Posterior vena cava (tissue), 2 donors: ENCODE results near the gene DBNL. TPM values are rescaled to one million over a fixed set of nuclear protein-coding genes. Genes with fewer than 3 reads are reported as not detected.
"Not testable (repeated sequence)": the region's sequence is repeated elsewhere in the genome, so short reads cannot be mapped to it uniquely, and the experiment has no call there.

Experiments
- DNase-seq: peaks from one replicate; pipeline ENCODE4 v3.0.0-alpha.2; 2020; ENCODE audit warnings: low spot score
- intact Hi-C, 2 donors: fragments of 100-400 bp; cut with DNase I; formaldehyde crosslinking; loops; one replicate each; pipeline versions ENCODE4 v1.14.1 to v1.14.2; 2022 to 2023
- long read RNA-seq, 2 donors: library from polyadenylated mRNA; unstranded; transcript quantifications; one replicate each; pipeline ENCODE4 v2.0.0, GENCODE V29; 2020 to 2021
- total RNA-seq, 2 donors: library from RNA; stranded (reverse); fragmentation: NEBNext Ultra II Directional; extraction: Animal tissue kit (Norgen Biotek cat#: 25700); gene quantifications; one replicate each; pipeline ENCODE4 v1.2.1, GENCODE V29; 2021
- donor health status: DM: yes; HTN: yes; CAD: no.
- donor health status: DM: yes; HTN: yes; CAD: no.

Gene DBNL
- total RNA-seq, result 10 to 100 TPM; 82.8 to 91.0 TPM
- long read RNA-seq, donor 1, transcript DBNL-220 (13 exons, 2,117 nt), result minor isoform, 11 of 80 reads
- long read RNA-seq, donor 1, transcript DBNL-210 (13 exons, 1,808 nt), result major isoform, 47 of 80 reads
- long read RNA-seq, donor 1, partial matches to known transcripts, result 9 of 80 reads
- long read RNA-seq, donor 1, other reads (novel, unspliced or antisense), result 12 of 80 reads
- long read RNA-seq, donor 2, transcript DBNL-220 (13 exons, 2,117 nt), result minor isoform, 109 of 538 reads
- long read RNA-seq, donor 2, transcript DBNL-210 (13 exons, 1,808 nt), result major isoform, 299 of 538 reads
- long read RNA-seq, donor 2, partial matches to known transcripts, result 48 of 538 reads
- long read RNA-seq, donor 2, other reads (novel, unspliced or antisense), result 74 of 538 reads

DNA sequence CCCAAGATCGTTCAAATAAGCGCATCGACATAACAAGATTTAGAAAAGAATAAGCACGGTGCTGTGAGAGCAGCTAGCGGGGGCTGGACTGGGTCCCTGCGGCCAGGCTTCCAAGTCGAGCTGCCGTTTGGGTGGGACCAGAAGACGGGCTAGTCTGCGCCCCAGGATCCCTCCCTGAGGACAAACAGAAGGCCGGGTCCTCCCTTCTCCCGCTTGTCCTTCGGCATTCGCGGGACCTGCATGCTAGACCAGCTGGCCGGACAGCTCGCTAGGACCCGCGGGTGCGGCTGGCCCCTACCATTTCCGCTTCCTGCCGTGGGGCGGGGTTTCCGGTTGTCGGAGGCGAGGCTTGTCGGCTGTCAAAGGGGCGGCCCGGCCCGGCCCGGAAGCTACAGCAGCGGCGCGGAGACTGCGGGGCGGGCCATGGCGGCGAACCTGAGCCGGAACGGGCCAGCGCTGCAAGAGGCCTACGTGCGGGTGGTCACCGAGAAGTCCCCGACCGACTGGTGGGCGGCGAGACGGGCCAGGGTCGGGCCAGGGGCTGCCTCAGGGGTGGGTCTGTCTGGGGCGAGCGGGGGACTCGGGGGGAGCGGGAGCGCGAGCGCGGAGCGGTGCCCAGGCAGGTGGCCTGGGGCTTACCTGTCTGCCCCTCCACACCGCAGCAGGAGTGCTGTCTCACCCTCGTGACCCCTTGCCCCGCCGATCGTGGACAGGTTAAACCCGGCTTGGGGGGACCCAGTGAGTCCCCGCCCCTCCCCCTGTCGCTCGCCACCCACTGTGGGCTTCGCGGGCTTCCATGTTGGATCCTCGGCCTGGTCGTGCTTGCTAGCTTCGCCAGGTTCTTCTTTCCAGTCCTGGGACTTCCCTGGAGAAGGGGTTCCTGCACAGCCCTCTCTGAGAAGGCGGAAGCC lies at the start of gene DBNL:
Gene DBNL (plus strand): TSS at position 388 of the 911 bp plus-strand sequence. CDS start 36 bp downstream, at position 424.
- peak; percentile 99 for DNase-seq
- intact Hi-C loops, result no loop called here

DNA sequence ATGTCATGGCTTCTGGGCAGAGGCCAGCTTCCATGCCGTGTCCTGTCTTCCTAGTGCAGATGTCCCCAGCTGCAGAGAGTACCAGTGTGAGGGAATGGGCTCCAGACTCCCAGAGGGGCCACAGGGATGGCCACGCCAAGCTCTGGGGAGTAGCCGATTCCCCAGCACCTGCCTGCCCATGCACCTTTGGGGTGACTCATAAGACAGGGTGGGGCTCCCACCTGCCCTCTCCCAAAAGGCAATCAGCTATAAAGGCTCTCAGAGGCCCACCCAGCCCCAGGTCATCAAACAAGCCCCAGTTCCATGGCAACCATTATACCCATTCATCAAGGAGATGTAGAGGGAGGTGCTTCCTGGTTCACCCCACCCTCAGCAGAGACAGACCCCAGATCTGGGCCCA lies 47.0 kb upstream of the DBNL start, which contains the start of gene SPDYE1:
Gene SPDYE1 (plus strand): TSS at position 366 of the 400 bp plus-strand sequence. CDS start 2,053 bp downstream, outside the sequence.
- peak; percentile 37 for DNase-seq
- intact Hi-C loops, result not testable (repeated sequence)

DNA sequence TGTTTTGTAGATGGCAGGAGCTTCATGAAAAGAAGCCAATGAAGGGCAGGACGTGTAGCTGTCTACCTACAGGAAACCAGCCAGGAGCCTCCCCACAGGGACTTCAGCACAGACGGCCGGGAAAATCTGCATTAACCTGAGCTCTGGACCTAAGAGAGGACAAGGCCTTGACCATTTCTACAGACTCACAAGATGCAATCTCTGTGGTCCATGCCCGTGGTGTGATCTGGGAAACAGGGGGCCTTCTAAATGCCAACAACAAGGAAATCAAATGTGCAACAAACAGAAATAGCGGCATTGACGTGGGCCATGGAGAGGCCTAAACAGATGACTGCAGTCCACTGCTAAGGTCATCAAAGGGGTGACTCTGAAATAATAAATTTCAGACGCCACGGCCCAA lies 32.4 kb upstream of the DBNL start:
- peak; percentile 56 for DNase-seq
- intact Hi-C loops, result not testable (repeated sequence)

DNA sequence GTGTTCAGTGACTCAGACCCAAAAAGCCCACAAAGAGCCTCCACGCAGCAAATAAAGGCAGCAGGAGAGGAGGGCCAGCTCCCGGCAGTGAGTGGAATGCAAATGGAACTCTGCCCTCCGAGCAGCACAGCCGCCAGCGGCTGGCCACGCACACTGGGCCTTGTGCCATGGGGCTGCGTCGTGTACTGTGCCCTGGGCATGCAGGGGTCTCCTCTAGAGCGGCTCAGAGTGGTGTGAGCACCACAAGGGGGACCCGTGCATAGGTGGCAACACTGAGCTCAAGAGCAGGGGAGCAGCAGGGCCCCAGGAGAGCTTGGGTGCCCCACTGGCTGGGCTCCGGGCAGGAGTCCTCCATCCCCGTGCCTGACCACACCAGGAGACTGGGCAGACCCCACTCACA lies 29.4 kb upstream of the DBNL start:
- intact Hi-C loops, result not testable (repeated sequence)

DNA sequence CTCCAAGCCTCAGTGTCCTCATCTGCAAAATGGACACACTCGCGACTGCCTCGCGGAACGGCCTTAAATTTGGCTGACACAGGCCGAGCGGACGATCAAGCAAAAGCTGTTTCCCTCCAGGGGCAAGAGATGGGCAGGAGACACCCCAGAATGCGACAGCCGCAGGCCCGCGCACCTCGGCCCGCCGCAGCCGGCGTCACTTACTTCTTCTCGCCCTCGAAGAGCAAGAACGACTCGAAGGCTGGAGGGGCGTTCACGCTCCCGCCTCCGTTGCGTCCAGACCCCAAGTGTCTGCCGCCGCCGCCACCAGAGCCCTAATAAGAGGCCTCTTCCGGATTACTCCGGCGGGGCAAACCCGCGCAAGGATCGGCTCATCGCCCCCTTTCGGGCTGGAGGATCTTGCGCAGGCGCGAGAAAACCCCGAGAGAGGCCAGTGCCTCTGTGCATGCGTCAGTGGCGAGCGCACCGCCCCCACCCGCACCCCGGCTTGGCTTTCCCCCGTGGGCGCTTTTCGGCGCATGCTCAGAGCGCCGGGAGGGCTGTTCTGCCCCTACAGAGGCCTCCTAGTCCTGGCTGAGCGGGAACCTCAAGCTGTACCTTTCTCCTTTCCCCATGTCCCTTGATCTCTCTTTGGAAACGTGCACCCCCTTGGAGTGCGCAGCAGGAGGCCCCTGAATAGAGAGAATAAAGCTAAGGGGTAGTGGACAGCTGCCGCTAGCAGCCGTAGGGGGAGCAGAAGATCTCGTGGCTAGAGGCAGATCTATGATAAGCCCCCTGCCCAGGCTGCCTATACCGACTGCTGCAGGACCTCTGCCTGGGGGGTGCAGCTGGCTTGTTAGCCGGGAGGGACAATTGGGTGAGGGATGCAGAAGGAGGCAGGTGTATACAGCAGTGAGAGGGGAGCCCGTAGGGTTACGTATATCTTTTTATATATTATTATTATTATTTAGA lies 25.4 kb upstream of the DBNL start:
- intact Hi-C loops, result not testable (repeated sequence)
- DNase-seq, result peak; percentile 100

More for the DNA sequence above, 29.4 kb upstream of the DBNL start:
- peak; percentile 25 for DNase-seq

DNA sequence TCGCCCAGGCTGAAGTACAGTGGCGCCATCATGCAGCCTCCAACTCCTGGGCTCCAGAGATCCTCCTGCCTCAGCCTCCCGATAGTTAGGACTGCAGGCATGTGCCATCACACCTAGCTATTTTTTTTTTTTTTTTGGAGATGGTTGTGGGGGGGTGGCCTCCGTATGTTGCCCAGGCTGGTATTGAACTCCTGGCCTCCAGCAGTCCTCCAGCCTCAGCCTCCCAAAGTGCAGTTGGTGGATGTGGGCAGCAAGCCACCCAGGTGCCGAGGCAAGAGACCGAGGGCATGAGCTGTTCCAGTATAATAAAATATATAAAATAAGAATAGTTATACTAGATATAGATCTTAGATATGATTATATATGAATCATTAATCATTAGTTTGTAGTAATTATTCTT lies 24.7 kb upstream of the DBNL start:
- intact Hi-C loops, result not testable (repeated sequence)
- DNase-seq, result peak; percentile 42

DNA sequence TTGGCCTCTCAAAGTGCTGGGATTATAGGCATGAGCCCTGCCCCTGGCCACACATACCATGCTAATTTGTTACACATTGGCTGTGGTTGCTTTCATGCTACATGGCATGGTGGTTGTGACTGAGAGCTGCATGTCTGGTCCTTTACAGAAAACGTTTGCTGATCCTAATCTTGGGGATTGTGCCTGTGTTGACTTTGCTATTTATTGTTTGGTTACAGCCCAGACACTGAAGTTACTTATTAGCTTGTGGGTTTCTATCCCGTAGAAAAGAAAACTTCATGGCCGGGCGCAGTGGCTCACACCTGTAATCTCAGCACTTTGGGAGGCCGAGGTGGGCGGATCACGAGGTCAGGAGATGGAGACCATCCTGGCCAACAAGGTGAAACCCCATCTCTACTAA lies 22.4 kb upstream of the DBNL start:
- DNase-seq, result peak; percentile 4
- intact Hi-C loops, result not testable (repeated sequence)

DNA sequence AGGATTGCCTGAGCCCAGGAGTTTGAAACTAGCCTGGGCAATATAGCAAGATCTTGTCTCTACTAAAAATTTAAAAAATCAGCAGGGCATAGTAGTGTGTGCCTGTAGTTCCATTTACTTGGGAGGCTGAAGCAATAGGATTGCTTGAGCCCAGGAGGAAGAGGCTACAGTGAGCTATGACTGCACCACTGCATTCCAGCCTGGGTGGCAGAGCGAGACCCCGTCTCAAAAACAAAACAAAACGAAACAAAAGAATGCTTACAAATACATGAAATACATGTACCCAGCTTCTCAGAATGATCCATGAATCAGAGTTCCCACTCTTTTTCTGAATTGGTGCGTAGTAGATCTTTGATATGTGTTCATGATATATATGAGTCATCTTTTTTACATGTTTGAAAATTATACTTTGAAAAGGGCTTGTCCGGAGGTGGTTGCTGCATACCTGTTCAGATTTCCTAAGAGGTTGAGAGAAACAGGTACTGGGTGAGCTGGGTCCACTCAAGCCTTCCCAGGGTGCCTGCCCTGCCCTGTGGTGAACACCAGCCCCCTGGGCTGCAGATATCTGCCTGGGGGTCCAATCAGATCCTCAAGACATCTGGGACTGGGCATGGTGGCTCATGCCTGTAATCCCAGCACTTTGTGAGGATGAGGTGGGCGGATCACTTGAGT lies 21.6 kb upstream of the DBNL start:
- intact Hi-C loops, result not testable (repeated sequence)
- peak; percentile 13 for DNase-seq

DNA sequence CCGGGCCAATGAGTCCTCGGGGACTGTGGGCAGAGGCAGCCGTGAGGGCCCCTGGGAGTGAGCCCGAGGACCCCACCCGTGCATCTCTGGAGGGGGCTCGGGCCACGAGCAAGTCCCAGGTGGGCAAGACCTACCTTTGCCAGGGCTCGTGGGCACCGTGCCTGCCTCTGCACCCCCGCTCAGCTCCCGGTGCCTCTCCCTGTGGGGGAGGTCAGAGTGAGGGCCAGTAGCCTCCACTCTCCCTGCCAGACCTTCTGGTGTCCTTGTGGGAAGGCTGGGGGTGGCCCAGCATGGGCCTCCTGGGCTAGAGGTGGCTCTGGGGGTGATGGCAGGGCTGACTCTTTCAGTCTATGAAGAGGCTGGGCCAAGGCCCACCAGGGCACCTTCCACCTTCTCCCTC lies 15.1 kb upstream of the DBNL start:
- intact Hi-C loops, result not testable (repeated sequence)
- DNase-seq, result peak; percentile 58

DNA sequence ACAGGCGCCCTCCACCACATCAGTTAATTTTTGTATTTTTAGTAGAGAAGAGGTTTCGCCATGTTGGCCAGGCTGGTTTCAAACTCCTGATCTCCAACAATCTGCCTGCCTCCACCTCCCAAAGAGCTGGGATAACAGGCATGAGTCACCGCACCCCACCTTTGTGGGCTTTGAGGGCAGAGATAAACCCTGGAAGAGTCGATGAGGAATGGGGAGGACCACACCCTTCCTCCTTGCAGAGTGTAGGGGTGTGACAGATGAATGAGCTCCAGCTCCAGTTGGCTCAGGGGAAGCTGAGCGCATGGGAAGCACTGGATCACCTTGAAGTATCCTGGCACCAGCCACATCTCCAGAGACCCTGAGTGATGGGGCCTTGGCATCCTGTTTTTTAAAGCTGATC lies 14.5 kb upstream of the DBNL start:
- intact Hi-C loops, result not testable (repeated sequence)
- DNase-seq, result peak; percentile 58

DNA sequence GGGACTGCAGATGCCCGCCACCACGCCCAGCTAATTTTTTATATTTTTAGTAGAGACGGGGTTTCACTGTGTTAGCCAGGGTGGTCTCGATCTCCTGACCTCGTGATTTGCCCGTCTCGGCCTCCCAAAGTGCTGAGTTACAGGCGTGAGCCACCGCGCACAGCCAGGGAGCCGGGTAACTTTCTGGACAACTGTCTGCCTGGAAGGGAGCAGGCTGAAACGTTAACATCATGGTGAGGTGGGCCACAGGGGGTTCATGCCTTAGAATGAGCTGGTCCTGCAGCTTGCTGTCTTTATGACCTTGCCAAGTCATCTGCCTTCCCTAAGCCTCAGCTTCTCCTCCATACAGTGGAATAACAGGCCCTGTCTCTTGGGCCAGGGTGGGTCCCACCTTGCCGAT lies 13.2 kb upstream of the DBNL start:
- intact Hi-C loops, result not testable (repeated sequence)
- DNase-seq, result peak; percentile 72

DNA sequence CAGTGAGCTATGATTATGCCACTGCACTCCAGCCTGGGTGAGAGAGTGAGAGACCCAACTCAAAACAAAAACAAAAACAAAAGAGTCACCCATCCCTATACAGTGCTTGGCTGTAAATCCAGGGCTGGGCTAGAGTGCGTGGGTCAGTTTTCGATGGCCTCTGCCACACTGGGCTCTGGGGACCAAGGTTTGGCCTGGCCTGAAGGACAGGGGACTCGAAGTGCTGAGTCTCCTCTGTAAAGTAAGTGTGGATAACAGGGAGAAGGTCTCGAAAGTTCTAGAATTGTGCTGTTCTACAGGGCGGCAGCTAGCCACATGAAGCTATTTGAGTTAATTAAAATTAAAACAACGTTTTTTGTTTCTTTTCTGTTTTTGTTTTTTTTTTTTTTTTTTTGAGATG lies 12.5 kb upstream of the DBNL start:
- peak; percentile 19 for DNase-seq
- intact Hi-C loops, result not testable (repeated sequence)

DNA sequence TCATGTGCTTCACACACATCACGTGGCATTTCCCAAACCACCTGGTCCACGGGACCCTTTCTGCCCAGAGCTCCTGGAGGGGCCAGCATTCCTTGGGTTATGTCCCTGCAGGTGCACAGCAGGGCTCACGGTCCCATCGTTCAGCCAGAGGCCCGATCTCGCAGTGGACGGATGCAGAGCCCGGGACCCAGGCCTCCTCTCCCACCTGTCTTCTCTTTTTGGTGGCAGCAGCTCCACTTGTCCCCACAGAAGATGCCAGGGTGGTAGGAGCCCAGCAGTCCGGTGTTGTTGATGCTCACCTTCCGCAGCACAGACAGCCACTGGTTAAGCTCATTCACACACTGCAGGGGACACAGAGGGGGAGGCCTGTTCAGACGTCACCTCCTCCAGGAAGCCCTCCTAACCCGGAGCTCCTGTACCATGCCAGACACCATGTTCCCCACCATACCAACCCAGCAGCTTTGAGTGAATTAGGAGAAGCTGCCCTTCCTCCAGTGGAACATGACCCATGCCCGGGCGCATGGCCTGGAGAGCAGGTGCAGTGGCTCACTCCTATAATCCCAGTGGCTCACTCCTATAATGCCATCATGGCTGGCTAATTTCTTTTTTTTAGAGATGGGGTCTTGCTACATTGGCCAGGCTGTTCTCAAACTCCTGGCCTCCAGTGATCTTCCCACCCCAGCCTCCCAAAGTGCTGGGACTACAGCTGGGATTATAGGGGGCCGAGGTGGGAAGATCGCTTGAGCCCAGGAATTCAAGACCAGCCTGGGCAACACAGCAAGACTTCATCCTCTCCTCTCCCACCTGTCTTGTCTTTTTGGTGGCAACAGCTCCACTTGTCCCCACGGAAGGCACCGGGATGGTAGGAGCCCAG lies 10.3 kb upstream of the DBNL start:
- intact Hi-C loops, result not testable (repeated sequence)
- peak; percentile 50 for DNase-seq

DNA sequence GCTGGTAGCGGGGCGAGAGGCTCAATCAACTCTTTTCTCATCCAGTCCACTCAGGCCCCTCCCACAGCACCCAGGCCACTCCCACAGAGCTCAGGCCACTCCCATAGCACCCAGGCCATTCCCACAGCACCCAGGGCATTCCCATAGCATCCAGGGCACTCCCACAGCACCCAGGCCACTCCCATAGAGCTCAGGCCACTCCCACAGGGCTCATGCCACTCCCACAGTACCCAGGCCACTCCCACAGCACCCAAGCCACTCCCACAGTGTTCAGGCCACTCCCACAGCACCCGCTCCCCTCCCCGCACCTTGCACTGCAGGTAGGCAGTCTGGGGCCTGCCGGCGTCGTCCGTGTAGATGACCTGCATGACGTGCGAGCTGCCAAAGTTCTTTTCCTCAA lies 8.1 kb upstream of the DBNL start:
- intact Hi-C loops, result not testable (repeated sequence)
- peak; percentile 73 for DNase-seq

DNA sequence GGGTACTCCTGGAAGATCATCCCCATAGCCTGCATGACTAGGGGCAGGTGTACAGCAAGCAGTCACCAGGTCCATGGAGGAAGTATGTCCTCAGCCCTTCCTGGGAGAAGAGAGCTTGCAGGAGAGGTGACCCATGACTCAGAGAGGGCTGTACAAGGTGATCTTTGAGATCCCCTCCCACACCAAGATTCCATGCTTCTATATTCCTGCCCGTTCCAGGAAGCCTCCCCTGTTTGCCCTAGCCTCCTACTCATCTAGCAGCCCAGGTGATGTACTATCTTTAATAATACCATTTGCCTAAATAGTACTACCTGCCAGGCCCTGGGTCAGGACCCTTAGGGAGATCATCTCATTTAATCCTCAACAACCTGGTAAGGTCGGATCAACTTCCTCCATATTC lies 6.6 kb upstream of the DBNL start:
- DNase-seq, intact Hi-C loops: not testable (repeated sequence)

DNA sequence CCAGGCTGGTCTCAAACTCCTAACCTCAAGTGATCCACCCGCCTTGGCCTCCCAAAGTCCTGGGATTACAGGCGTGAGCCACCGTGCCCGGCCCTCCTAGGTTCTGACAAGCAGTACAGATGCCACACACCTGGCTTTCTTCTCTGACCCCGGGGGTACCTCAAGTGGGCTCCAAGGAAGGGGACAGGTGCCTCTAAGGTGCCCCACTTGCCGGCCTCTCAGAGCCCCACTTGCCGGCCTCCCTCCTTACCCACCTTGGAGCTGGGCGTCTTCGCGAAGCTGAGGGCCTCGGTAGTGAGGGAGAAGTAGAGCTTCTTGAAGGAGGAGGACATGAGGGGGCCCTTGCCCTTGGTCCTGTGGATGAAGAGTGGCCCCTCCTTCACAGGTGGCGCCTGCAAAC lies 5.9 kb upstream of the DBNL start:
- DNase-seq, intact Hi-C loops: not testable (repeated sequence)

DNA sequence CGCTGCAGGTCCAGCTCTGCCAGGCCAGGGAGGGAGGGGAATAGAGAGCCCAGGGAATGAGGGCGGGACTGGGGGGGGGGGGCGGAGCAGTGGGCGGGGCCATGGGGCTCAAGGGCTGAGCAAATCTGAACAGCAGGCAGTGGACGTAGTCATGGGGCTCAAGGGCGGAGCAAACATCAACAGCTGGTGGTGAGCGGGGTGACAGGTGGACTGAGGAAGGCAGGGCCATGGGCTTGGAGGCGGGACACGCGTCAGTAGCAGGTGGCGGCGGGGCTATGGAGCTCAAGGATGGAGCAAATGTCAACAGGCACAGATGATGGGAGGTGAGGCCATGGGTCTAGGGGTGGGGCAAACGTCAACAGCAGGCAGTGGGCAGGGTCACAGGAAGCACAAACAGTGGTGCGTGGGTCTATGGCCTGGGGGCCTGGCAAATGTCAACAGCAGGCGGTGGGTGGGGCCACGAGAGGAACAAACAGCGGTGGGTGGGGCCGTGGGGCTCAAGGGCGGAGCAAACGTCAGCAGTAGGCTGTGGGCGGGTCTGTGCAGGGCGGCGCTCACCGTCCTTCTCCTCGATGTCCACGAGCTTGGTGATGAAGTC lies 5.4 kb upstream of the DBNL start:
- intact Hi-C loops, result not testable (repeated sequence)
- DNase-seq, result peak; percentile 97
